HG03571 (cell line): ENCODE results near the gene PHKB.
A peak's percentile ranks its signal among the peaks of the same experiment; 100 is the strongest.

ENCODE experiments used
- ATAC-seq: cut with Tn5 transposase; IDR thresholded peaks from one replicate; pipeline ENCODE4 v1.9.1; 2021; ENCODE audit not compliant: unreplicated experiment

Gene PHKB

DNA sequence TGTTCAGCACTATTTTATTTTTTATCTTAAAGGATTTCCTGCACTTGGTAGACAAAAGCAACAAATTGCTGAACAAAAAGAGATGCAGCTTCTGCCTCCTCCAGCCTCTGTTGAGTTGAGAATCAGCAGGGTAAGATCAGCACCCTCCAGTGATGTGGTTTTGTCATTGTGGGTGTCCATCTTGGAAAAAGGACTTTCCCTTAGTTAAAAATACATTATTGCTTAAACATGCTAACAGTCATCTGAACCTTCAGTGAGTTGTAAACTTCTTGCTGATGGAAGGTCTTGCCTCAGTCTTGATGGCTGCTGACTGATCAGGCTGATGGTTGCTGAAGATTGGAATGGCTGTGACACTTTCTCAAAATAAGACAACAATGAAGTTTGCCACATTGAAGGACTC is 101.2 kb downstream of the PHKB start:
- ATAC-seq, result no peak

DNA sequence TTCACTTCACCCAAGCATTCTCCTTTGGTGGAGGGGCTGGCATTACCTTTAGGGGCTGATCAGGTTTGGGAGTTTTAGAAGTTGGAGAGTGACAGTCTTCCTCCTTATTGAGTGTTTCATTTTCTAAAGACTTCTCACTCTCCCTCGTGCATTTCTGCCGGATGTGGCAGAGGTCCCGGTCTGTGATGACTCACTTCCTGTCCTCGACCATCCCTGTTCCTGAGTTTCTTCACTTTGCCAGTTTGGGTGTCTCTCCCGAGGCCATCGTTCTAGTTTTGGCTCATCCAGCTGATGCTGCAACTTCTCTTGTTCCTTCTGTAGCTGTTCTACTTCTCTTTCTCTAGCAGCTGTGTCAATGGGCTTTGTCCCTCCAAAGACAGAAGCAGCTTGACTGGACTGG is 104.3 kb downstream of the PHKB start:
- no peak for ATAC-seq

DNA sequence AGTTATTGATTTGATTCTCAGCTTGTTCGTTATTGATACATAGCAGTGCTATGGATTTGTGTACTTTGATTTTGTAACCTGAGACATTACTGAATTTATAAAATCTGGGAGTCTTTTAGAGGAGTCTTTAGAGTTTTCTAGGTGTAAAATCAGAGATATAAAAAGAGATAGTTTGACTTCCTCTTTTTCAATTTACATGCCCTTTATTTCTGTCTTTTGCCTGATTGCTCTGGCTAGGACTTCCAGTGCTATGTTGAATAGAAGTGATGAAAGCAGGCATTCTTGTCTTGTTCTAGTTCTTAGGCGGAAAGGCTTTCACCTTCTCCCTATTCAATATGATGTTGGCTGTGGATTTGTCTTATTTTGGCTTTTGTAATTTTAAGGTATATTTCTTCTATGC is 106.2 kb downstream of the PHKB start:
- ATAC-seq, result no peak

DNA sequence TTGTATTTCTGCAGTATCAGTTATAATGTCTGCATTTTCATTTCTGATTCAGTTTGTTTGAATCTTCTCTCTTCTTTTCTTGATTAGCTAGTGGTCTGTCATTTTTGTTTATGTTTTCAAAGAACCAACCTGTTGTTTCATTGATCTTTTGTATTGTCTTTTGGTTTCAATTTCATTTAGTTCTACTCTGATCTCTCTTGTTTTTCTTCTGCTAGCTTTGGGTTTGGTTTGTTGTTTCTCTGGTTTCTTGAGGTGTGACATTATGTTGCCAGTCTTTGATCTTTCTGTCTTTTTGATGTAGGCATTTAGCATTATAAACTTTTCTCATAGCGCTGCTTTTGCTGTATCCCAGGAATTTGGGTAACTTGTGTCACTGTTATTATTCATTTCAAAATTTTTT is 107.2 kb downstream of the PHKB start:
- ATAC-seq, result no peak

DNA sequence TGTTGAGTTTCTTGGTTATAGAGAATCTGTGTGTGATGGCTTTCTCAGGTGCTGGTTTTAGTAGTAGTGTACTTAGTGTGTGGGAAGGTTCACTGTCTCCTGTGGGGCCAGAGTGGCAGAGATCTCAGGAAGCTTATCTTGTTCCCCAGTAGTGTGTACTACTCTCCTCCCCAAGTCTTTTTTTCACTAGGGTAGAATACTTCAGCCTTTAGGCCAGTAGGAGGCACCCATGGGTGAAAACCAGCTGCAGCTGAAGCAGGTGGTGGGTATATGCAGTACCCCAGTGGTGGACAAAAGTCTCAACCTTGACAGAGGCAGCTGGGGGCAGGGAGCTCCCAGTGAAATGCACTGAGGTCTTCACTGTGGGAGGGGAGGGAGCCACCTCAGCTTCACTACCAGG is 109.9 kb downstream of the PHKB start:
- no peak for ATAC-seq

DNA sequence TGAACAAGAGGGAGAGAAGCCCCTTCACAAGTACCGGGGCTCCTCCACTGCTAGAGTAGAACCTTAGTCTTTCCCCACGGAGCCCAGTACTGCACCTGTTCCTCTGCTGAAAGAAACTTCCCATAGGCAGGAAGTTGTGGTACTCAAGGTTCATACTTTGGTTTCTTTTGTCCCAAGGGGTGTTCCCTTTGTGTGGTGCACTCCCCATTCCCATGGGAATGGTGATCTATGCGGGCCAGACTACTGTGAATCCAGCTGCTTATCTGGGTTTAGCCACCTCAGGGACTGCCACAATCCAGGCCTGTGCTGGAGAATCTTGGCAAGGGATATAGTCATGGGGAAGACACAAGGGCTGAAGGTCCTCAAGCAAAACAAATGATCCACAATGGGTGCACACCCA is 110.6 kb downstream of the PHKB start:
- no peak for ATAC-seq

DNA sequence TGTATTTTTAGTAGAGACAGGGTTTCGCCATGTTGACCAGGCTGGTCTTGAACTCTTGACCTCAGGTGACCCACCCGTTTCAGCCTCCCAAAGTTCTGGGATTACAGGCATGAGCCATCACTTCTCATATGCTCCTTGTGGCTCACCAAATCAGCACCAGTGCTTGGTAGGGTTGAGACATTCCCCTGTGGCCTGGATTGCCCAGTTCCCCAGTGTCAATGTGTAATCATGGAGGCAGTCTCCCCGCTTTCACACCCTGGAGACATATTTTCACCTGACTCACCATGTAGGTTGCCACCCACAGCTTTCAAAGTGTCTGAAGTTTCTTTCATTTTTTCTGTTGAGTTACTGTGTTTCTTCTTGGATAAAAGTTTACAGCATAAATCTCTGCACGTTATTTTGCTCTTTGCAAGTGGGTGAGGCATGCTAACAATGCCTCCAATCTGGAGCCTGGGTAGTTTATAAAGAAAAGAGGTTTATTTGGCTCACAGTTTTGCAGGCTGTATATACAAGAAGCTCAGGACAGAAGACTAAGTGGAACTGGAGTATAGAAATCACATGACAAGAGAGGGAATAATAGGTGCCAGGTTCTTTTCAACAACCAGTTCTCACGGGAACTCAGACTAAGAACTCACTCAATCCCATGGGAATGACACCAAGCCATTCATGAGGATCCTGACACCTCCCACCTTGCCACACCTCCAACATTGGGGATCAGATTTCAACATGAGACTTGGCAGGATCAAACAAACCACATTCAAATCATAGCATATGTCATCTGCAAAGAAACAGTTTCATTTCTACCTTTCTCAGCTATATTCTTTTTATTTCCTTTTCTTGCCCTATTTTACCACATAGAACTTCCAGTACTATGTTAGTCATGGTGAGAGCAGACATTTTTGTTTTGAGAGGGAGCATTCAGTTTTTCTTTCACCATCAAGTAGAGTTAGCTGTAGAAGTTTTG is 113.2 kb downstream of the PHKB start:
- no peak for ATAC-seq

DNA sequence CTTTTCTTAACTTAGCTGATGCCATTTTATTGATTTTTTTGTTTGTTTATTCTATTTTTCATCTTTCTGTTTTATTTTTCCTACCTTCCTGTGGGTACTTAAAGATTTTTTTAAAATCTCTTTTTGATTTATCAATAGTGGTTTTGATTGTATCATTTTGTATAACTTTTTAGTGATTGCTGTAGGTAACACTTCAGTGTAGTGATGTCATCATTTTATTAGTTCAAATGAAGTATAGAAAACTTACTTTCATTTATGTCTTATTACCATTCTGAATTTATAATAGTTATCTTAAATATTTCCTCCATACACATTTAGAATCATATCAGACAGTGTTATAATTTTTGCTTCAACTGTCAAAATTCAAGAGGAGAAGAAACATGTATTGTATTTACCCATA is 115.9 kb downstream of the PHKB start:
- ATAC-seq, result no peak

DNA sequence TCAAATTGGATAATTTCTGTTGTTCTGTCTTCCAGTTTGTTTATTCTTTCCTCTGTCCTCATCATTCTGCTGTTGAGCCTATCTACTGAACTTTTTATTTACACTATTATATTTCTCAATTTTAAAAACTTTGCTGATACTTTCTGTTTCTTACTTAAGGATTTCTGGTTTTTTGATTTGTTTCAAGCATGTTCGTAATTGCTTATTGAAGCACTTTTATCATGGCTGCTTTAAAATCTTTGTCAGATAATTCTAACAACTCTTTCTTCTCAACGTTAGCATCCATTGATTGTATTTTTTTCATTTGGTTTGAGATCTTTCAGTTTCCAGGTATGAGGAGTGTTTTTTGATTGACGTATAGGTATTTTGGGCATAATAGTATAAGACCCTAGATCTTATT is 116.9 kb downstream of the PHKB start:
- no peak for ATAC-seq

DNA sequence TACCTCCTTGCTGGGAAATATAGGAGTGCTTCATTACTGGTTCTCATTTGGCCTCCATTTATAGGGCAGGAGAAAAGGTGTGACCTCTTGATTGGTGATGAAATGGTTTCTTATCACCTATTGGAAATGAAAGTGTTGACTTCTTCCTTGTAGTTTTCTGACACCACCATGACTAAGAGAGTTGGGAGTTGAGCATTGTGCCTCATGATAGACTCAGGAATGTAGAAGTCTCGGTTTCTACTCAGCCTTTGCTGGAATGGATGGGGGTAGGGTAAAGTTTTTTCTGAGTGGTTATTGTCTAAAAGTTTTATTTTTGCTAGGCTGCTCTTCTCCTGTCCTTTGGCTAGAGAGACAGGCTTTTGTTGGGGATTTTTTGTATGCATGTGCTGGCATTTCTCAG is 117.4 kb downstream of the PHKB start:
- no peak for ATAC-seq

DNA sequence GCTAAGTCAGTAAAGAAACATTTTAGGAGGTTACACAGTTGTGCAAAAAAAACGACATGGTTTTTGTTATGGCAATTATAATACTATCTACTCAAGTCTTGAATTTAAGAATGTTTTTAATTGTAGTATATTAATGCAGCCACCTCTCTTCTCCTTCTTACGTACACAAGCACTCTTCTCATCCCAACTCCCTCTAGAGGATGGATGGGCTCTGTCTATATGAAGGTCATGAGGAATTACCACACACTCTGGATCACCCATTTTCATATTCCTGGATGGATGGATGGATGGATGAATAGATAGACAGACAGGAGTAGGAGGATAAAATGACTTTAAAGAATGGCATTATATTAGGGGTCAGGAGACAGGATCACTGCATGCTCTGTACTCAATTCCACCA is 120.0 kb downstream of the PHKB start:
- no peak for ATAC-seq

DNA sequence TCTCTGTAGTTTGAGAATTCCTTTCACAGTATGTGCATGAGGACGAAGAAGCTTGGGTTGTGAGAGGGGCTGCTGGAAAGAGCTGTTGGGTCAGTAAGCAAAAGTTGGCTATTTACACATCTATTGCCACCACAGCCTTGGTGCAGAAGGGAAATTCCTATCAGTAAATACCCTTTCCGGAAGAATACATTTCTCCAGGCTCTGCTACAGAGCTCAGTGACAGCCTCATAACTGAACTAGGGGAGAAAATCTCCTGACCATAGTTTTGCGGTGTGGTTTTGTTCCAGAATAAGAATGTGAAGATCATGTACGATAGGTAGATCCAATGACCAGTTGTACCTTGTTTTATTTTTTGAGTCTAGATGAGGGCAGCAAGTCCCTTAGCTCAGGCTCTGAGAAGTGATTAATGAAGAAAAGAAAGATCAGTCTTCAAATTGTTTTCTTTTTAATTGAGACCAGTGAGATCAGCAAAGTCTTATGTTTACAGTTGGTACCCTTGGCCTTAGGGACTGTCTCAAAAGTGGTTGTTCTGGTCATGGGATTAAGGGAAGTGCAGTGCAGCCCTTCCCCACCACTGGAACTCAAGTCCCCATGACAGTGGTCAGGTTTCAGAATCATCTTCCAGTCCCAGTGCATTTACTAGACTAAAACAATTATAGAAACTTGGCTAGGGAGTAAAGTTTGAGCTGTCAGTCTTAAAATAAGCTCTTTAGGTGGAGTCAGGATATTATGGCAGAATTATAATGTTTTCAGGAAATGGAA is 123.5 kb downstream of the PHKB start:
- no peak for ATAC-seq

DNA sequence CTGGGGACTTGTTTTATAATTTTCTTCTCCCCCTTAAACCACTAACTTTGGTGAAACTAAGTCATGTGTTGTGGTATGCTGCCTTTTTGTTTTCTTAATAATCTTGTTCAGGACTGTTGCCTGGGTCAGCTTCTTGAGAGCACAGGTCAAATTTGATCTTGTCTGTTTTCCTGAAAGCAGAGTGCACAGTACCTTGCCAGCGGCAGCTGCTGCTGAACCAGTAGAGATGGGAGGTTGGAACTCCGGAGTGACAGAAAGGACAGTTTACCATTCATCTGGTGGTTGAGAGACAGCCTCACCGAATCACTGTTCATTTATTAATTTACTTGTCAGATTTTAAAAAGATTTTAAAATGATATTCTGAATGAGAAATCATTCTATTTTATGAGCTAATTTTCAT is 125.0 kb downstream of the PHKB start:
- ATAC-seq, result no peak

DNA sequence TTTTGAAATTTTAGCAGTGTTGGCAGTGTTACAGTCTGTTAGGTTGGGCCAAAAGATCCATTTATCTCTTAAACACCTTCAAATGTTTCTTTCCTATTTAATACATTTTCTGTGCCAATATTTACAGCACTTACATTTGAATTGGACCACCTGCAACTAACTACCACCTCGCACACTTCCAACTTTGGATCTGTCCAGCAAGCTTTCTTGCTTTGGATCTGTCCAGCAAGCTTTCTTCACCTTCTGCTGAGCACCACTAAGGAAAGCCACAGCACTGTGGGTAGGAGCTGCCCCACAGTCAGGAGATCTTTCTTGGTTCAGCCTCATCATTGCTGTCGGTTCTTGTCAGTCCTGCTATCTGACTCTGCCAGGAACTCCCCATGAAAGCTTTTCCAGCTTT is 129.3 kb downstream of the PHKB start:
- no peak for ATAC-seq

DNA sequence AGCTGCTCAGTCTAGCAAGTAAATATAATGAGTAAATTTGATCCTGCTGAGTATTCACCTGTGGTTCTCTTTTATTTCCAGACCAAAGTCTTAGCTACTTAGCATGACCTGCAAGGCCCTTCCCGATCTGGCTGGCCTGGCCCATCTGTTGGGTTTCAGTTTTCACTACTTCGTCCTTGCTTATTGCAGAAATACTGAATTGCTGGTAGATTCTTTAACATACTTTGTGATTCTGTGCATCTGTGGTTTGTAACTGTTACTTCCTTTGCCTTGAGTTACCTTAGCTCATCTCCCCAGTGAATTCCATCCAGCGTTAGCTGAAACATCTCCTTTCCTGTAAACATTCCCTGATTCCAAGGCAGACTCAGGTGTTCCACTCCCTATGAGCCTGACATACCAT is 131.1 kb downstream of the PHKB start:
- no peak for ATAC-seq

DNA sequence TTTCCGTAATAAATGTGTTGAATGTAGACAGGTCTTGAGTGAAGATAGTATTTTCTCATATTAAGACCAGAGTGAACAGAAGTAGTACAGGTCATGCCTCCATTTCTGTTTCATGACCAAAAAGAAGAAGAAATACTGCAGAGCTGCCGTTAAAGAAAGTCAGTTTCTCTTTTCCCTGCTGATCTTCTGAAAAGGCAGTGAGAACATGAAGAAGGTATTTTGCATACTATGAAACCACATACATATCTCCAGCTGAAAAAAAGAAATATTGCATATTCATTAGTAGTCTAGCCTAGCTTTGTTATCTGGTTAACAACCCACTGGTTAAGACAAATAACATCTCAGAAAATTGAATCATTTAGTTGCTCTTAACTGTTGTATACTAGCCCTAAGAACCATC is 138.4 kb downstream of the PHKB start:
- ATAC-seq, result no peak

DNA sequence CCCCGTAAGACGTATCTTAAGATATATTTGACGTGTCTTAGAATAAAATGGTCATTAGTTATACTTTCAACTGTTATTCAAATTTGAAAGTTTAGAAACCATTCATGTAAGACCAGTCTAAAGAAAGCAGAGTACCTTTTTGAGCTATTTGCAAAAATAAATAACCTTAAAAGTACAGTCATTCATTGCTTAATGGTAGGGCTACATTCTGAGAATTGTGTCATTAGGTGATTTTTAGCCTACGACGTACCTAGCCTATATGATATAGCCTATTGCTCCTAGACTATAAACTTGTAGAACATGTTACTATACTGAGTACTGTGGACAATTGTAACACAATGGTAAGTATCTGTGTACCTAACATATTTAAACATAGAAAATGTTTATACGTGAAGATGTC is 139.2 kb downstream of the PHKB start:
- peak; percentile 61 for ATAC-seq

DNA sequence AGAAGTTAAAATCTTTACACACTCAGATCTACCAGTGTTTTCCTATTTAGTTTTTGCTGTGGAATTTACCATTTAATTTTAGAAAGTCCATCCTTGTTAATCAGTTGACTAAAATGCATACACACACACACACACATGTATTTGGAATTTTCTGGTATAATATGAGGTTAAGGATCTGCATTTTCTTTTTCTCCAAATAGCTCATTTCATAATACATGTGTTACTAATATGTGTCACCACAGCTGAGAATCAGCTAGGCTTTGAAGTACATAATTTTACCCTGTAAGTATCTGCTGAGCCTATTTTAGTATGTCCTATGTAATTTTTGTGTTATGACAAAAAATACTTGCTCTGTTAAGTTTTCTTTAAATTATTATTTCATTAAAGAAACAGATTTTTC is 143.2 kb downstream of the PHKB start:
- no peak for ATAC-seq

DNA sequence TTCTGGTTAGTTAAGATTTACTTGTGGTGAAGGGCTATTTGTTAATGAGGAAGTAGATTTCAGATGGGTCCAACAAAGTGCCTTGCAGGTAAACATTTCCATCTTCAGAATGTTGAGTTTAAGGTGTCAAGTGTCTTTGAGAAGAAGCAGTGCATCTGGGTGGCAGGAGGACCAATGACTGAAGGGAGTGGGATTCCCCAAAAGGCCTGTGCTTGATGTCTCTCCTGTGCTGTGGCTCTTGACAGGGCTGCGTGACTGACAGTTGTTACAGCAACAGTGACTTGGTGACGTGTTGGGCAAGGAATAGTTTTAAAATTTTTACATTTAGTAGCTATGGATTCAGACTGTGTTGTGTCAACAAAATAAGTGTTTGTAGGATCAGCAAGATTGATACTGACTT is 149.9 kb downstream of the PHKB start:
- ATAC-seq, result no peak

DNA sequence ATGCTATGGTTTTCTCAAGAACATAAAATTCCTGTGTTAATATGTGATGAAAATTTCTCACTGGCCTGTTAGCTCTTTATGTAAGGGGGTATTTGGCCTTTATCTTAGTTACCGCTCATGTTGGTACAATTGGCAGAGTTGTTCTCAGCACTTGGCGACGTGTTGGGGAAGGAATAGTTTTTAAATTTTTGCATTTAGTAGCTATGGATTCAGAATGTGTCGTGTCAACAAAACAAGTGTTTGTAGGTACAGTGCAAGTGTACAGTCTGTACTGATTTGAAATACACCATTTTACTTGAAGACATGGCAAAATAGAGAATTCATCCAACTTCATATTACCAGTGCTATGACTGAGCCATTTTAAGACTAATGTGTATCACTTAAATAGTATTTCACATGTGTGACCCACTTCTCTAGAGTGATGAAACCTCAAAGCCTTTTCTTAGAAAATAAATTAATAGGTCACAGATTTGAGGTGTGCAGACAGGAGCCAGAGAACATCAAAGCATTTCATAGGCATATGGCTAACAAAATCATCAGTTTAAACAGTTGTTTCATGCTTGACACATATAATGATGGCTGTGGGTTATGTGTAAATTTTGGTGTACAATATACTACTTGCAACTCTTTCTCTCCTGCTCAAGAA is 150.8 kb downstream of the PHKB start:
- no peak for ATAC-seq

DNA sequence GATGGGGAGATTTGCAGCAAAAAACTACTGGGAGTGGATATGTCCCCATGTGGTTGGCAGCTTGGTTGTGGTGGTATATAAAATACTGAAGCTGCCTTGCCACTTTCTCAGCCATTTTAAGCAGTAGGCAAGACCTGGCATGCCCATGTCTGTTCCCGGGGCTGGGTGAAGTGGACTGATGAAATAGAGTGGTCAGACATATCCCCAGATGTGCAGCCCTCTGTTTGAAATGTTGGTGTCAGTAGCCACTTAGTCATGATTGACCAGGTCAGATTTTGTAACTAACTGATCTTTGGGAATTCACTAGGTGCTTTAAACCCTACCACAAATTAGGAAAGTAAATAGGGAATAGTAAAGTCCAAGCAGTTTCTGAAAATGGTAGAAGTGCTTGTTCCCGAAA is 151.6 kb downstream of the PHKB start:
- ATAC-seq, result no peak

DNA sequence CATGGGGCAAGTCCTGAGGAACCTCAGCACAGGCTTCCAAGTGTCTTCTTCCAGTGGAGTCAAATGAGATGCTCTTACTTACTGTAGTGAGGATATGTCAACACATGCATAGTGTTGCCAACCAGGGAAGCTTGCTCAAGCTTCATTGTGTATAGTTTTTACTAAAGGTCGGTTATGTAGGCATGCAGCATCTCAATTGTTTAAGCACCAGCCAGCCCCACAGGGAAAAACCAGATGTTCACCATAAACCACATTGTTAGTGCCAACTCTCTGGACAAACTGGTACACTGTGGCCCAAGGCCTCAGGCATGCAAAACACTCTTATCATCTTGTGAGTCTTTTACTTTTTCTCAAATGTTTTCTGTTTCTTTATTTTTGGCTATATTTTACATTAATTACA is 152.1 kb downstream of the PHKB start:
- no peak for ATAC-seq
